Stimulated activated CD8-positive, alpha-beta memory T cell treated with anti-CD3 and anti-CD28 coated beads, Interleukin-7, amount 100 ng/mL, for 4 hours (primary cell): ENCODE results near the gene SLIT3.
"Not testable (repeated sequence)": the region's sequence is repeated elsewhere in the genome, so short reads cannot be mapped to it uniquely, and the experiment has no call there.

Experiments
- DNase-seq, 2 donors: peaks; one replicate each; pipeline ENCODE4 v3.0.0-alpha.2; 2020; ENCODE audit warnings: low read depth in 2 of 2

SLIT3 gene

DNA sequence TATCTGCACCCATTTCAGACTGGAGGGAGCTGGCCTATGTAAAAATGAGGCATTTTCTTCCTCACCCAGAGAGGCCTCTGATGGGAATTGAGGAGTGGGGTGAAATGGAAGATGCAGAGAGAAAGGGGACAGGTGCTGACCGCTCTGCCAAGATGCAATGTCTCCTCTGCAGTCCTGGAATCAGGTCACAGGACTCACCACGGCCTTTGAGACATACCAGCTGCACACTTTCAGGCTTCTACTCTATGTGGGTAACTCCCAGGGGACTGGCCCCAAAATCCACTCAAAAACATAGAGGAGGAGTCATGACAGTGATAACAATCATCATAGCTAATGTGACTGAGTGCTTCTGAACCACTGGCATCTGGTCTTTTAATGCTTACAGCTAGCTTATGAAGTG is 558.6 kb downstream of the SLIT3 start:
- DNase-seq = not testable (repeated sequence)

DNA sequence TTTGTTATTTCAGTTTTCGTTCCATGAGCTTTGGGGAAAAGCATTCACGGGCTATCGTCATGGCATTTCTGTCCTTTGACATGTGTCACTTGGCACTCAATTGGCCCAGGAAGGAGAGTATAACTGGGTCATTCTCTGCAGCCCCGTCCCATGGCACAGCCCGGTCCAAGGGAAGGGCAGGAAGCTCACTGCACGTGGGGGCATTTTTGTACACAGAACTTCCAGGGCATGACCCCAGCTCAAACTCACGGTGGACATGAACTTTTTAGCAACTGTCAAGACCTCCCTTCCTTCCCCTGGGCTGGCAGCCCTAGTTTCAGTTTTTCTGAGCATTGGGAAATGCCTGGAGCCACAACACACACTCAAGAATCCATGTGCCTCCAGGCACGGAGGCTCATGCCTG is 560.1 kb downstream of the SLIT3 start:
- no peak for DNase-seq

DNA sequence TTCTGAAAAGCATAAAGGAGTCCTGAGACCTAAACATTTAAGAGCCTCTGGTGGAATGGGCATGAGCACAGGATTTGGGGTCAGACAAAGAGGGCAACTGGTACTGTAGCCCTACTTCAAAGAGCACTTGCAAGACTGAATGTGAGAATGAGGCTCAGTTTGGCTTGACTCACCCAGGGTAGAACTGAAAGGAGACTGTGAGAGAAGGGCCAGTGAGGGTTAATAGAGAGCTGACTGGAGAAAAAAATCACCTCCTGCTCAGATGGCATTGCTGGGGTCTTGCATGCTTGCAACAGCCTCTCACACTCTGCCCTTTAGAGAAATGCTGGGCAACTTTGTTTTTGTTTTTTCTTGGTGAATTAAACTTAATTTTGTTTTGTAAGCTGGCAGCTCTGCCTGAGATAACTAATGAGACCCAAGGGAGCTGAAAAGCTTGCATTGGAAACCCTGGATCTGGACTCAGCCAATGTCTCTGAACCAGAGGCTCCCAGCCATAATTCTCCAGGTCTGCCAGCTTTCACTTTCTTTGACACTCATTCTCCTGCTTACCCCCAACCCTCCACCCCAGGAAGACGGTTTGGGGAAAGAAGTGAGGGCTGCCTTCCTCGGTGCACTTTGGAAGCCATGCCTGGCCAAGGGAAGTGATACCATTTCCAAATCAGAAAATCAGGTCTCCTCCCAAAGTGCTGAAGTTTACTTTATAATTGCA is 560.7 kb downstream of the SLIT3 start:
- DNase-seq = no peak

DNA sequence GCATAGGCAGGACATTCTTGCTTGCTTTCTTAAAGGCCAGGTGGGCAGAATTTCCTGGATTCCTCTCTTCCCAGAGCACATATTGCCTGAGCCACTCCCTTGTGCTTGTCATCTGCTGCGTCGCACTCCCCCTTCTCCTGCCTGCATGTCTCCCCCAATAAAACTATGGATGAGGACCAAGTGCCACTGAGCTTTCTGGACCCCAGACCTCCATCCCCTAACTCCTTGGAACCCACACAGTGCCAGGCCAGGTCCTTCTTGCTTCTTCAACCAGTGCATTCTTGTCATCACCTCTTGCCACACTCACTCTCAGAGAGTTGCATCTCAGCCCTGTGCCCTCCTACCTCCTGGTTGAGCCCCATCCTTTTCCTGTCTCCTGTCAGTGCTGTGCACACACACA is 563.9 kb downstream of the SLIT3 start:
- no peak for DNase-seq

DNA sequence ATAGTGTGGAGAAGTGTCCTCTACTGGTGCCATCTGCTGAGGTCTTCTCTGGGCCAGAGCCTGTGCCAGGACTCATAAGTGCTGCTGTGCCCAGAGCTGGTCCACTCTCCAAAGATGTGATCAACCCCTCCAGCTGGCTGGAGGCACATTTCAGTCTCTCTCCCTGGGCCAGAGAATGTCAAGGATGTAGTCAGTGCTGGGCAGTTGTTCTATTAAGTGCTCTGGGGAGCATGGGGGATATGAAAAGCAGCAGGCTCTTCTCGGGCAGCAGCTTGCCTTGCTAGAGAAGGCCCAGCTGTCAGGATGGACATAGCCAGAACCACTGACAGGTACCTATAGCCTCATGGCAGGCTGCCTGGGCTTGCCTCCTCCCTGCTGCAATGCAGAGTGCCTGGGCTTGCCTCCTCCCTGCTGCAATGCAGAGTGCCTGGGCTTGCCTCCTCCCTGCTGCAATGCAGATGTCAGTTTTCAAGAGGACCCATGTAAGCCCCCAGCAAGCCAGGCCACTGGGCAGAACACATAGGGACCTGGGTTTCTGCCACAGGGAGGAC is 564.6 kb downstream of the SLIT3 start:
- no peak for DNase-seq

DNA sequence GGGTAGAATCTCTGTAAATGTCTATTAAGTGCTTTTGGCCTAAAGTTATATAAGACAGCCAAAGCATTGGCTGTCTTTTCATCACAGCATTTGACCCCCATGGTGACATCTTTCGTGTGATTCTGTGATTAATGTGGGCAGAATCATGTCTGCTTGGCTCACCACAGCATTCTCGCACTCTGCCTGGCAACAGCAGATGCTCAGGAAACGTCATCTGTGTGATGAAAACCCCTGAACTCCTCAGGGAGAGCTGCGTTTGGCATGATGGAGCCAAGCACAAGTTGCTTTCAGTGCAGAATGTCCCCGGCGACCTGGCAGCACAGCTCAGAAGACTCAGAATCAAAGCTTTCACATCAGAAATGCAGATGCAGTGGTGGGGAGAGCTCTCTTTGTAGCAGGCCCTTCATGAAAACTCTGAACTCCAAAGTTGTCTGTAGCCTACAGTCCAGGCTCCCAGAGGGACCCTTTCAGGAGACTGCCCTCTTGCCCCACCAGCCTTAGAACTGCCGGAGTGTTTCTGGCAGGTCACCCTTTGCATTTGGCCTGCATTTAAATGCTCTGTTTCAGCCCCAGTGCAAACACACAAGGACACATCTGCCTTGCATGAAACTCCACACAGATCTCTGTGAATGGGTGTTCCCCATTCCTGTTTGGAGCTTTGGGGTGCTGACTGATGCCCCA is 566.2 kb downstream of the SLIT3 start:
- DNase-seq = no peak

DNA sequence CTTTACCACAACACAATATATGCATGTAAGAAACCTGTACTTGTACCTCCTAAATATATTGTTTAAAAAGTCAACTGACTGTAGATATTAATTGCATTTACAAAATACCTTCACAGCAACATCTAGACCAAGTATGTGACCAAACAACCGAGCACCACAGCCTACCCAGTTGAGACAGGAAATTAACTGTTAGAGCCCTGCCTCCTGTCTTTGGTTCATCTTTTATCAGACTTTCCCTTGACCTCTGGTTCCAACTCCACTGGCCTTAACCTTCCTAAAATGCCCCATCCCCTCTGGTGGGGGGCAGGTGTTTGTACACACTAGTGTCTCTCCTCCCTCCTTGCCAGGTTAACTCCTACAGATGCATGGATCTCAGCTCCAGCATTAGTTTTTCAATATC is 566.8 kb downstream of the SLIT3 start:
- DNase-seq = no peak

DNA sequence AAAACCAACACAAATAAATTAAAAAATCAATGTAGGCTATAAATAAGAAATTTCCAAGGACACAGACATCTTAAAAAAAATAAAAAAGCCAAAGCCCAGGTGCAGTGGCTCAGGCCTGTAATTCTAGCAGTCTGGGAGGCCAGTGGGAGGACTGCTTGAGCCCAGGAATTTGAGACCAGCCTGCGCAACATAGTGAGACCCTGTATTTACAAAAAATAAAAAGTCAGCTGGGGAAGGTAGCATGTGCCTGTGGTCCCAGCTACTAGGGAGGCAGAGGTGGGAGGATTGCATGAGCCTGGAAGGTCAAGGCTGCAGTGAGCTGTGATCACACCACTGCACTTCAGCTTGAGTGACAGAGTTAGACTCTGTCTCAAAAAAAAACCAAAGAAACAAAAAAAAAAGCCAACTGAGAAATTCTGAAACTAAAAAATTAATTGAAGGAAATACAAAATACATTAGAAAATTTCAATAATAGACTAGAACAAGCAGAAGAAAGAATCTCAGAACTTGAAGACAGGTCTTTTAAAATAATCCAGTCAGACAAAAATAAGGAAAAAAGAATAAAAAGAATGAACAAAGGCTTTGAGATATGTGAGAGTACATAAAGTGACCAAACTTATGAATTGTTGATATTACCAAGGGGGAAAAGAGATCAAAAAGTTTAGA is 572.3 kb downstream of the SLIT3 start:
- DNase-seq = no peak

DNA sequence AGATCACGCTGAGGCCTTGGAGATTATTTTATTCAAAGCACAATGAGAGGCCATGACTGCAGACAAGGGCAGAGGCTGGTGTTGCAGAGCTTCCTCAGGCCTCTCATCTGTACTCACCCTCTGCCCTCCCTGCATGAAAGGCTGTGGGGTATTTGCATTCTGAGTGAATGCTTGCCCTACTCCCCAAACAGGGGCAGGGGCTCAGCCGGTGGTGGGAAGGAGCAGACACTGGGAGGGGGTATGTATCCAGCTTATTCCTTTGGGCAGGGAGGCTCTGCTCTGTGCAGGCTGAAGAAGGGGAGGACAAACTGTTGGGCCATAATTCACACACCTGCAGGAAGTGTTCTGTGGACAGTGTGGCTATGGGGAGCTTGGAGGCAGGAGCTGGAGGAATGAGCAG is 573.4 kb downstream of the SLIT3 start:
- DNase-seq = no peak

DNA sequence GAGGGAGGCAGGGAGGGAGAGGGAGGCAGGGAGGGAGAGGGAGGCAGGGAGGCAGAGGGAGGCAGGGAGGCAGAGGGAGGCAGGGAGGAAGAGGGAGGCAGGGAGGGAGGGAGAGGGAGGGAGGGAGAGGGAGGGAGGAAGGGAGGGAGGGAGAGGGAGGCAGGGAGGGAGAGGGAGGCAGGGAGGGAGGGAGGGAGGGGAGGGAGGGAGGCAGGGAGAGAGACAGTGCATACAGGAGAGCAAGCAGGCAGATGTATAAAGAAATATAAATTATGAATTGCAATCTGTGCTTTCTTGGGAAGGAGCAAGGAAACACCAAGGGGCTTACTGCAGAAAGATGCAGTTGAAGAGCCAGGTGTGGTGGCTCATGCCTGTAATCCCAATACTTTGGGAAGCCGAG is 574.6 kb downstream of the SLIT3 start:
- DNase-seq = no peak

DNA sequence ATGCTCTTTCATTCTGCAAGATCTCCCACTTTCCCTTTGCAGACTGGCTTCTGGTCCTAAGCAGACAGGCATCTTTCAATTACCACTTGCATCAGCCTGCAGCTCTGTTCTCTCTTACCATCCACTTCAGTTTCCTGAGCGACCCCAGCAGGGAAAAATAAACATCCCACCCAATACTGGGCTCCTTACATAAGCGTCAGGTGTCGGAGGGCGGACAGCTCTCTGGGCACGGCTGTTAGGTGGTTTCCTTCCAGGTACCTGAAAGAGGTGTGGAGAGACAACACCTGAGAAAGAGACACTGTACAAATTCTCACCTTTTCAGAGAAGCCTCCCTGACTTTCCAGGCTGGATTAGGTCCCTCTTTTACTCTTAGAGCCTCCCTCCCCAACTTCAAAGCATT is 576.7 kb downstream of the SLIT3 start:
- DNase-seq = no peak

DNA sequence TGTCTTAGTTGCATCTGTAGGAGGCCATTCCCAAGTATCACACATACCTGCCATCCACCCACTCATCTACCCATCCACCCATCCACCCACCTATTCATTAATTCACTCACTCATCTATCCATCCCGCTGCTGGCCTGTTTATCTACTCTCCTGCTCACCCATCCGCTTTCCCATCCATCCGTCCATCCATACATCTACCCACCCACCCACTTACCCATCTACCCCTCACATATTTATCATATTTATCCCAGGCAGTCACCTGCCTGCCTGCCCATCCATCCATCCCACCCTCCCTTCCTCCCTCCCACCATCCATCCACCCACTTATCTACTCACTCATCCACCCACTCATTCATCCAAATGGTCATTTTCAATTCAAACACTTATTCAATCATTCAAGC is 577.9 kb downstream of the SLIT3 start:
- DNase-seq = no peak

DNA sequence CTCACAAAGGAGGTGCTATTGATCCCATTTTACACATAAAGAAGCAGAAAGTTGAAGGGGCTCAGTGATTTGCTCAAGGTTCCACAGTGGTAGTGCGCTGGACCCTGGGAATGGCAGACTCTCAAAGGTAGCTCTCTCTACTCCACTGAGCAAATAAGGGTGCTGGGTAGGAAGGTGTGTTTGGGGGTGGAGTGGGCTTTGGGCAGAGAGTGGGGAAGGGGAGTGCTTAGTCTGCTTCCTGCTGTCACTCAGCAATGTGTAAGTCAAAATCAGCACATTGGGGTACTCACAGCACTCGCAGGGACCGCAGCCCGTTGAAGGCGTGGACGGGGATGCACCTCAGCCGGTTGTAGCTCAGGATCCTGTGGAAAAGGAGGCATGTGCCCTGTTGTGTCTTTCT is 579.0 kb downstream of the SLIT3 start:
- no peak for DNase-seq

DNA sequence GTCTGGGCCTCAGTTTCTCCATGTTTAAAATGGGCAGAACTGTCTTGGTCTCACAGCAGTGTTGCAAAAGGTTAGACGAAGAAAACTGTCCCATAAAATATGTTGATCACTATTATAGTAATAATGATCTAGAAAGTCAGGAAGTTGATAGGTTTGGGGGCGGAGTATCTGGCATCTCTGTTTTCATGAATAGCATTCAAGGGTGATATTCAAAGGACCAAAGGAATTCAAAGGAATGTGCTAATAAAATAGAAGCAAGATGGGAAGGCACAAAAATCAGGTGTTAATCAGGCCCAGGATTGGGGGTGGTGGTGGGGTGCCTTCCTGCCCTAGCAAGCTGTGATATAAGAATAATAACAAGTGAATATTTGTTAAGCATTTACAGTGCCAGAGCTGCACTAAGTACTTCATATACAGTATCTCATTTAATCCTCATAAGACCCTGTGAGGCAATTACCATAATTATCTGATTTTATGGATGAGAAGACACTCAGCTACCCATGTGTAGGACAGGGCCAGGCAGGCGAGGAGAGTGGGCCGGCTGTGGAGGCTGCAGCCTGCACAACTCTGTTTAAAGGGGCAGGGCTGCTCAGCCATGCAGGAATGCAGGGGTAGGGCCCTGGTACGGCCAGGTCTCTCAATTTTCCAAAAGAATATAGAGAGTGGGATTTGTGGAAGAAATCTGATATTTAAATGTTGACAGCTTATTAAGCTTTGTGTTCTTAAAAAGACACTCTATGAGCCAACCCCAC is 579.8 kb downstream of the SLIT3 start:
- DNase-seq = no peak

DNA sequence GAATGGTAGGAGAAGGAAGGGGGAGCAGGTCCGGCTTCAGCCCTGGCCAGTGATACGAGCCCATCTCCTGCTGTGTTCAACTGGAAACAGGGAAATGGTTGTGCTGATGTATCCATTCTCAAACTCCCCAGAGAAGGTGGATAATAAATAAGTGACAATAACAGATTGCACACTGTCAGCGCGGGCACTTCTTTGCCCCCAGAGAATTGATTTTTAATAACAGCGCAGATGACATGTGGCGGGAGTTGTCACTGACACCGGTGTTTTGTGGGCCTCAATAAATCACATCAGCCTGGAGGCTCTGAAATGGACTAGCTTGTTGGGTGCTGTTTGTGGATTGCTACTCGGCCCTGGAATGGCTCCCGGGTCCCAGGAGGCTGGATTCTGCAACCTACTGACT is 580.4 kb downstream of the SLIT3 start:
- DNase-seq = no peak

DNA sequence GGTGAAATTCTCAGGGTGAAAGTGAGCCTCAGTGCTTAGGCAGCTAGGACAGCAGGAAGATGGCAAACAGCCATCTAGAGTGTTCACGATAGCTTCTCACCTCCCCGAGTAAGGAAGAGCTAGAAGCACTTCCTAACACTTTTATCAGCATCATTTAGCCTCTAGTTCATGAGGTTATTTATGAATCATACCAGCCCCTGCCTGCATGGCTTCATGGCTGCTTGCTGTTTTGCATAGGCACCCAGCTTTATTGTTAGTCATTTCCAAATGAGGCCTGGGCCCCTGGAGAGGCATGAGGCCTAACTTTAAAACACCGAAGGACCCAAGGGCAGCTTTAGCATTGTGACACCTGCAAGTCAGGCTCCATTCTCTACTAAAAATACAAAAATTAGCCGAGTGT is 586.9 kb downstream of the SLIT3 start:
- DNase-seq = no peak

DNA sequence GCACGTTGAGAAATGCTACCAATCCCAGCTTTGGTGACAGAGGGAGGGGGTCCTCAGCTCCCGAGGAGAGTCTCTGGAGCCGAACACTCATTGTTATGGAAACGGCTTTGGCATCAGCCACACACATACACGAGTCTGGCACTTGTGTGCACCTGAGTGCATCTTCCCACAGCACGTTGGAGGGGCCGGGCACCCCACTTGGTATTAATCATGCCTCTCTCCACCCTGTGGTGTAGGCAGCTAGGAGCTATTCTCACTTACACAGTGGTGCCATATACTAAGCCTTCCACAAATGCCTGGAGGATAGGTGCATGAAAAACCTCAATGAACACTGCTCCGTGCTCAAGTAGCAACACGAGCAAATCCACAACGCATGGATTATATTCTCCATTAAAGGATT is 587.9 kb downstream of the SLIT3 start:
- no peak for DNase-seq

DNA sequence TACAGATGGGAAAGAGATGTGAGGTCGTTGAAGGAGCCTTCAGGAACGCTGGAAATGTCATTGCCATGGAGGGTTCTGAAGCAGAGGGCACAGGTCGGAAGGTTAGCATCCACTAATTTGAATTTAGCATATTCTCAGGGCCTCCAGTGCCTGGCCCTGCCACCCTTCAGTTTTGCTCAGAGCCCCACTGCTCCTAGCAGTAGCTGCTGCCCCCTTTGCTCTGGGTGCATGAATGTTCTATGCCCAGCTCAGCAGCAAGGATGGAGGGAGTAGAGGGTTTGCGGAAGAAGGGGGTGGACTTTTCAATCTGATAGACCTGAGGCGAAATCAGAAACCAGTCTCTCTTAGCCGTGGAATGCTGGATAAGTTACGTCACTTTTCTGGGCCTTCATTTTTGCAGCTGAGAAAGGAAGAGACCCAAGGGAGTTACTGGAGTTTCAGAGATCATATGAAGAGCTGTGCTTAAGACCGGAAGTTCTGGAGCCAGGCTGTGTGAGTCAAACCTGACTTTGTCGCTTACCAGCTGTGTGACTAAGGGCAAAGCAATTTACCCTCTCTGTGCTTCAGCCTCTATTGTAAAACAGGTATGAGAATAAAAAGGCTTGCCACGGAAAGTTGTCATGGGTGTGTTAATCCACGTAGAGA is 588.5 kb downstream of the SLIT3 start:
- DNase-seq = no peak

DNA sequence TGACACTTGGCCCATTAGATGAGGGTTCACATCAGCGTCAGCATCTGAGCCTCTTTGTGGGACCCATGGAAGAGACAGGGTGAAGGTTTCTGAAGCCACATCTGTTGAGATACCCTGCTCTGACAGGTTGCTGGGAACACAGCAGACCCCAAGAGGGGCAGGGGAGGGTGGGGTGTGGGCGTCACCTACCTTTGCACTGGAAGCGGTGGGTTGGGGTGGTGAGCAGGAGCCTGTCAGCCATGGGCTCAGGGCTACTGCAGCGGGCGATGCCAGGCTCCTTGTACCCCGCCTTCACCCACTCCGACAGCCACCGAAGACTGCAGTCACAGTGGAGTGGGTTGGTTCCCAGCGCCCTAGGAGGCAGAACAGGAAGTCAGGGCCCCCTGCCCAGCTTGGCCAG is 590.2 kb downstream of the SLIT3 start:
- no peak for DNase-seq

DNA sequence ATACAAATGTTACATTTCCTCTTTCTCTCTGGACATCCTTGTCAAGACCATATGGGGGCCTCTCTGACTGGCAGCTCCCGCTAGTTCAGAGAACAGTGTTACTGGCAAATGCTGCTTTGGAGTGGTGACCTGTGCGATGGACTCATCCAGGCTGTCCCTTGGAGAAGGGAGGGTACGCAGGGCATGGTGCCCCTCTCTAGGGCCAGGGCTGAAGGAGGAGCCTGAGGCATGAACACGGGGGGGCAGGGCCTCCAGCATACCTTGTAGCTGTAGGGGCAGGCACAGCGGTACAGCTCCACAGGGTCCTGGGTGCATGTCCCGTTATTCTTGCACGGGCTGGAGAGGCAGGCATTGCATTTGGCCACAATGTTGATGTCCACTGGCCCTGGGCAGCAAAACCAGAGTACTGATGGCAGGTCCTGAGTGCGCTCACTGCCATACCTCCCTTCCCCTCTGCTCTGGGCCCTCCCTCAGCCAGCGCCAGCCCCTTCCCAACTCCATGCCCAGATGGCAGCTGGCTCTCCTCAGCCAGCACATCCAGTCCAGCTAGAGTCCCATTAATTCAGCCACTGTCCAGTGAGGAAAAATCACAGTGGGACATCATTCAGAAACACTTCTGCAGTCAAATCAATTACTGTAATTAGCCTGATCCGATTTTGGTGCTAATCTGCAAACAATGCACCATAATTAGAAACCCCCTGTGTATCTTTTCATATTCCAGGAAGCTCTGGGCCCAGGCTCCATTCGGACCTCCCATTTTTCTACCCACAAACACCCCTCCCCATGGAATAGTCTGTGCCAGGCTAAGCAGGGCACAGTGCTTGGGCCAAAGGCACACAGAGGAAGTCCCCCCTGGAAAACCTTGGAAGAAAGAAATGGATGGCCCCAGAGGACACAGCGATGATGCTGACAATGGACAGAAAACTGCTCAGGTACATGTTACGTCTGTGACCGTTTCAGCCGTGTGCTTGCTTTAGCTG is 592.9 kb downstream of the SLIT3 start:
- DNase-seq = no peak
